ENCODE results near the gene SEC14L3.

- no peak for TF ChIP-seq CTCF (IDR thresholded peaks at IDR 0.05; ENCODE audit: poor library complexity)
- no peak for TF ChIP-seq EZH2 (IDR thresholded peaks at IDR 0.05; ENCODE audit: borderline replicate concordance)
- TF ChIP-seq EZH2phosphoT487 (IDR thresholded peaks at IDR 0.05; ENCODE audit: low read depth, severe bottlenecking, unreplicated experiment) = no peak
Measured at GRCh38 chr22:30483169-30483568, 11.4 kb upstream of the SEC14L3 start.
